Measurements from ENCODE around the gene RAB32.

Gene RAB32

GRCh38 chr6:146592451-146592850 is 48.8 kb downstream of the RAB32 start:
- Mint-ChIP-seq H3K4me1 (no peaks in the 10 kb centered on the region), H3K36me3 (ENCODE audit: insufficient read depth) (no peaks in the 10 kb centered on the region), H3K27me3 (no peaks in the 10 kb centered on the region), H3K4me3 (no peak overlapping the region), H3K27ac (ENCODE audit: low read depth) (no peak overlapping the region), H3K9me3 (no peaks in the 10 kb centered on the region)
- DNase-seq (ENCODE audit: low spot score in 2 of 2) (no peak), ATAC-seq (replicated peaks; ENCODE audit: extremely low read depth, poor library complexity, severe bottlenecking) (no peak)

DNA sequence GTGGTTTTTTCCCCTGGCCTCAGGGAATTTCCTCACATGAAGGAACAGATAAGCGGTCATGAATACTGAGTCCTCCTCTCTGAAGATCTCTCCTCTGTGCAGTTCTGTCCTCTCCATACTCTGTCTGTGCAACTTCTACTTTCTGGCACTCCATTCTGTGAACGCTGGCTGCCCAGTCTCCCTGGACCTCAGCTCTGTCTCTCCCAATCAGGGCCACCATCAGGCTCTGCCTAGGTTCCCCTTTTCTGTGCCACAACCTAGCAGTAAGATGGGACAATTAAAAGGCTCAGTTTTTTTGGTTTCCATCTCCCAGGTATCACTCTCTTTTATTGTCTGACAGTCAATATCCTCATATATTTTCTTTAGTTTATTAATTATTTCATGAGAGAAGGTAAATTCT is 50.4 kb downstream of the RAB32 start:
- H3K27me3 Mint-ChIP-seq, result no peaks in the 10 kb centered on the region
- no peaks in the 10 kb centered on the region for H3K36me3 Mint-ChIP-seq (ENCODE audit: insufficient read depth)
- H3K9me3 Mint-ChIP-seq, result peaks cover 5% of the 10 kb centered on the region
- no peak for ATAC-seq (replicated peaks; ENCODE audit: extremely low read depth, poor library complexity, severe bottlenecking)
- no peak overlapping the region for H3K4me3 Mint-ChIP-seq
- no peak for DNase-seq (ENCODE audit: low spot score in 2 of 2)
- H3K4me1 Mint-ChIP-seq, result peaks cover 1% of the 10 kb centered on the region
- no peak overlapping the region for H3K27ac Mint-ChIP-seq (ENCODE audit: low read depth)

GRCh38 chr6:146594495-146594894 is 50.9 kb downstream of the RAB32 start:
- Mint-ChIP-seq H3K36me3 (ENCODE audit: insufficient read depth) (no peaks in the 10 kb centered on the region), H3K4me3 (no peak overlapping the region), H3K4me1 (peaks cover 5% of the 10 kb centered on the region), H3K27me3 (no peaks in the 10 kb centered on the region), H3K9me3 (peaks cover 5% of the 10 kb centered on the region), H3K27ac (ENCODE audit: low read depth) (no peak overlapping the region)
- DNase-seq (ENCODE audit: low spot score in 2 of 2) (no peak), ATAC-seq (replicated peaks; ENCODE audit: extremely low read depth, poor library complexity, severe bottlenecking) (no peak)

GRCh38 chr6:146595972-146596731 is 52.5 kb downstream of the RAB32 start:
- no peak for ATAC-seq (replicated peaks; ENCODE audit: extremely low read depth, poor library complexity, severe bottlenecking)
- H3K36me3 Mint-ChIP-seq (ENCODE audit: insufficient read depth), result no peaks in the 10 kb centered on the region
- peaks cover 5% of the 10 kb centered on the region for H3K9me3 Mint-ChIP-seq
- H3K27me3 Mint-ChIP-seq, result no peaks in the 10 kb centered on the region
- DNase-seq (ENCODE audit: low spot score in 2 of 2), result no peak
- H3K27ac Mint-ChIP-seq (ENCODE audit: low read depth), result no peak overlapping the region
- peaks cover 5% of the 10 kb centered on the region for H3K4me1 Mint-ChIP-seq
- no peak overlapping the region for H3K4me3 Mint-ChIP-seq

- Mint-ChIP-seq H3K36me3 (ENCODE audit: insufficient read depth) (no peaks in the 10 kb centered on the region), H3K4me1 (peaks cover 5% of the 10 kb centered on the region), H3K27ac (ENCODE audit: low read depth) (no peak within 1 kb of the TSS), H3K27me3 (no peaks in the 10 kb centered on the region), H3K9me3 (peaks cover 5% of the 10 kb centered on the region), H3K4me3 (peak within 1 kb of the TSS; percentile 3)
- DNase-seq (ENCODE audit: low spot score in 2 of 2) (no peak), ATAC-seq (replicated peaks; ENCODE audit: extremely low read depth, poor library complexity, severe bottlenecking) (no peak)
Measured at GRCh38 chr6:146598772-146599405, 55.3 kb downstream of the RAB32 start, which contains the start of gene ADGB. Gene ADGB, plus strand, starts transcription at chr6:146598972. Its CDS starts 69 bp downstream, at chr6:146599041.

DNA sequence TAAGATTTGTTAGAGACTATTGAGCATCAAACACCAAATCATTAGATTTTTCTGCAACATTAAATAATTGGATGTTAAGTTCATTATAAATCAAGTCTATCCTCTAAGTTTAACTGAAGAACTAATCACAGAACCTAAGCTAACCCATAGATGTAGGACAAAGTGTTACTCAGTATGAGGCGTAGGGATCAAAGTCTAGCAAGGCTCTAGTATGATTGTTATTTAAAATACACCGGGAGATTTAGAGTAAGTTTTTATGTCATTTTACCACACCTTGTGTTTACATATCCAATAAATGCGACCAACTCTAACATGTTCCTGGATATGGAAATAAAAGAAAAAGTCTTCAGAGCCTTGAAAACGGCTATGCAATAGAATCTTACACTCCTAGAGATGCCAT is 57.7 kb downstream of the RAB32 start:
- no peak for ATAC-seq (replicated peaks; ENCODE audit: extremely low read depth, poor library complexity, severe bottlenecking)
- no peak overlapping the region for H3K4me3 Mint-ChIP-seq
- no peak for DNase-seq (ENCODE audit: low spot score in 2 of 2)
- H3K27ac Mint-ChIP-seq (ENCODE audit: low read depth), result no peak overlapping the region
- H3K9me3 Mint-ChIP-seq, result peaks cover 5% of the 10 kb centered on the region
- H3K36me3 Mint-ChIP-seq (ENCODE audit: insufficient read depth), result no peaks in the 10 kb centered on the region
- H3K27me3 Mint-ChIP-seq, result no peaks in the 10 kb centered on the region
- peaks cover 5% of the 10 kb centered on the region for H3K4me1 Mint-ChIP-seq

DNA sequence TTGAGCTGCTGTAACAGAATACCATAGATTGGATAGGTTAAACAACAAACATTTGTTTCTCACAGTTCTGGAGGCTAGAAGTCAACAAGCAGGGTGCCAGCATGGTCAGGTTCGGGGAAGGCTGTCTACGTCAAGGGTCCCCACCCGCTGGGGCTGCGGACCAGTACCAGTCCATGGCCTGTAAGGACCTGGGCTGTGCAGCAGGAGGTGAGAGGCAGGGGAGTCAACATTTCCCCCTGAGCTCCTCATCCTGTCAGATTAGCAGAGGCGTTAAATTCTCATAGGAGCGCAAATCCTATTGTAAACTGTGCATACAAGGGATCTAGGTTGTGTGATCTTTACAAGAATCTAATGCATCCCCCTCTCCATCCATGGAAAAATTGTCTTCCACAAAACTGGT is 58.9 kb downstream of the RAB32 start:
- Mint-ChIP-seq H3K27me3 (no peaks in the 10 kb centered on the region), H3K4me3 (no peak overlapping the region), H3K9me3 (peaks cover 5% of the 10 kb centered on the region), H3K36me3 (ENCODE audit: insufficient read depth) (peaks cover under 1% of the 10 kb centered on the region), H3K4me1 (peaks cover 5% of the 10 kb centered on the region), H3K27ac (ENCODE audit: low read depth) (no peak overlapping the region)
- ATAC-seq (replicated peaks; ENCODE audit: extremely low read depth, poor library complexity, severe bottlenecking), result no peak
- no peak for DNase-seq (ENCODE audit: low spot score in 2 of 2)

All from central memory CD8-positive, alpha-beta T cell (primary cell).